Esophagus muscularis mucosa (tissue), 4 donors: Measurements from ENCODE around the gene RASSF1. TPM values are rescaled to one million over a fixed set of nuclear protein-coding genes. Genes with fewer than 3 reads are reported as not detected.

ENCODE experiments used
- DNase-seq: peaks from one replicate; pipeline ENCODE4 v3.0.0-alpha.2; 2017; ENCODE audit errors: extremely low spot score
- H3K27ac ChIP-seq, 4 donors: fragments of 200-600 bp; sonication (generic); replicated peaks in 1 of 4; 1 replicate in 3 of 4; 2 replicates in 1 of 4; pipeline ENCODE4 v1.5.1; 2016 to 2019; ENCODE audit warnings: mild to moderate bottlenecking in 1 of 4
- H3K27me3 ChIP-seq, 4 donors: fragments of 200-600 bp; sonication (generic); one replicate each; pipeline versions ENCODE4 v1.5.1 to v1.6.0; 2016 to 2019
- H3K36me3 ChIP-seq, 4 donors: fragments of 200-600 bp; sonication (generic); one replicate each; pipeline ENCODE4 v1.5.1; 2016 to 2019
- H3K4me1 ChIP-seq, 4 donors: fragments of 200-600 bp; sonication (generic); one replicate each; pipeline ENCODE4 v1.5.1; 2016 to 2019
- H3K4me3 ChIP-seq, 4 donors: fragments of 200-600 bp; sonication (generic); 1 replicate in 2 of 4; 2 replicates in 2 of 4; pipeline ENCODE4 v1.5.1; 2016 to 2019; ENCODE audit warnings: mild to moderate bottlenecking in 4 of 4, moderate library complexity in 1 of 4
- H3K9me3 ChIP-seq, 4 donors: fragments of 200-600 bp; sonication (generic); 1 replicate in 3 of 4; 2 replicates in 1 of 4; pipeline ENCODE4 v1.5.1; 2016 to 2019
- CTCF ChIP-seq, 3 experiments: fragments of 200-600 bp in 2 of 3; fragments of 450-650 bp in 1 of 3; sonication (generic) in 2 of 3; IDR thresholded peaks; one replicate each; pipeline ENCODE4 v1.5.1; 2017 to 2019; ENCODE audit warnings: antibody characterized with exemption in 3 of 3, mild to moderate bottlenecking in 2 of 3, moderate library complexity in 1 of 3
- EP300 ChIP-seq: sonication (generic); formaldehyde crosslinking; IDR thresholded peaks from one replicate; pipeline ENCODE4 v1.6.1; 2017; ENCODE audit warnings: antibody characterized with exemption
- POLR2A ChIP-seq: fragments of 450-650 bp; IDR thresholded peaks from one replicate; pipeline ENCODE4 v1.6.1; 2017; ENCODE audit warnings: antibody characterized with exemption, moderate library complexity, mild to moderate bottlenecking, low read depth
- POLR2AphosphoS5 ChIP-seq, 2 donors: sonication (generic); formaldehyde crosslinking; IDR thresholded peaks; one replicate each; pipeline ENCODE4 v1.6.1; 2017; ENCODE audit warnings: antibody characterized with exemption in 2 of 2
- WGBS: methylation state at CpG from one replicate; pipeline ENCODE4 v1.1.5; 2018; 5-methylcytosine and 5-hydroxymethylcytosine counted together
- intact Hi-C: fragments of 100-400 bp; cut with DNase I; formaldehyde crosslinking; loops from one replicate; pipeline ENCODE4 v1.15.1; 2023
- total RNA-seq, 4 donors: library from RNA; depleted of rRNA; stranded (reverse); fragments of >200 nt; gene quantifications; one replicate each; pipeline versions ENCODE4 v1.1.0 to v1.2.1, GENCODE V29; 2016

RASSF1 gene
- total RNA-seq, 4 donors from 2014 or later, result 28.7 to 44.2 (median 33.2) TPM

DNA sequence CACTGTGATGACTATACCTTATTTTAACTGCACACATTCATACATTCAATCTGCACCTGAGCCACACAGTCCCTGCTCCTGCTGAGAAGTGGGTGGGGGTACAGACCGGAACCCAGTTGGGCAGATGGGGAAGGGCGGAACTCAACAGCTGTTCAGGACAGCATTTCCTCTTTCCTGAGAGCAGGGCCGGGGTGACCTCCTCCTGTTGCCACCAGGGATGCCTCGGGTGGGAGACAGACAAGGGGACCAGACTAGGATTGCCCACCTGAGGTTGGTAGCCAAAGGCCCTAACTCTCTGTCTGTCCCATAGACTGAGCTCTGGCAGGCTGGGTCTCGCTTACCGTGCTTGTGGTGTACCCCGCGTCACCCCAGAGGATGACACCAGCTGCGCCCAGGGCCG lies 22.0 kb downstream of the RASSF1 start:
- TF ChIP-seq POLR2A (no peak), CTCF (IDR thresholded peaks at IDR 0.05) (no peak), POLR2AphosphoS5 (IDR thresholded peaks at IDR 0.05) (no peak), EP300 (no peak)
- peak overlapping the region in 3 of 4 donors; percentile 16 to 48 (median 22) for H3K27ac ChIP-seq
- 39% methylated on average over 6 of the region's 10 CpGs for WGBS
- intact Hi-C loops, result no loop called here
- peaks cover 44 to 77% (median 63%) of the 10 kb centered on the region in 4 donors for H3K4me1 ChIP-seq
- peaks cover 0 to 65% (median 51%) of the 10 kb centered on the region in 4 donors for H3K36me3 ChIP-seq
- H3K9me3 ChIP-seq, result no peaks in the 10 kb centered on the region
- H3K4me3 ChIP-seq, result peak overlapping the region; percentile 72 to 88 (median 84)
- no peak for DNase-seq
- no peaks in the 10 kb centered on the region for H3K27me3 ChIP-seq

- no peak for DNase-seq
- WGBS, result 82% methylated on average over 6 of the region's 11 CpGs
- TF ChIP-seq POLR2AphosphoS5 (IDR thresholded peaks at IDR 0.05) (no peak), EP300 (no peak), POLR2A (no peak), CTCF (IDR thresholded peaks at IDR 0.05) (no peak)
- Histone ChIP-seq H3K9me3 (no peaks in the 10 kb centered on the region), H3K27ac (peak overlapping the region in 3 of 4 donors; percentile 11 to 61 (median 28)), H3K36me3 (peaks cover 0 to 65% (median 51%) of the 10 kb centered on the region in 4 donors), H3K4me3 (peak overlapping the region; percentile 72 to 88 (median 84)), H3K4me1 (peaks cover 44 to 73% (median 61%) of the 10 kb centered on the region in 4 donors), H3K27me3 (no peaks in the 10 kb centered on the region)
- intact Hi-C loops, result no loop called here
These were observed 22.5 kb downstream of the RASSF1 start for GRCh38 chr3:50318163-50318562.

DNA sequence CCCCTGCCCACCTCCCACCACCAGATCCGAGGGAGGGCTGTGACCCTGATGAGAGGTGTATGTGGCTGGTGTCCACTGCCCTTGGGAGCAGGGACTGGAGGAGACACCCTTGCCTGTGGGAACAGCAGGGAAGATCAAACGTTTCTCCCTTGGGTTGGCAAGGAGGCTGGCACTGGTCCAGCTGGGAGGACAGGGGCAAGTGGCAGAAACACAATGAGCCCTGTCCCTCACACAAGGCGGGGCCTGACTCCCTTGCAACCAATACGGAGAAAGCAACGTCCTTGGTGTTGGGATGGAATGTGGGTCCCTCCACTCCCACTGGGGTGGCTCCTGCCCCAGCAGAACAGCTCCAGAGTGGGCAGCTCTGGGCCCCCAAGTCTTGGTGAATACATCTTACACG lies 23.3 kb downstream of the RASSF1 start:
- 59% methylated on average over 5 of the region's 6 CpGs for WGBS

DNA sequence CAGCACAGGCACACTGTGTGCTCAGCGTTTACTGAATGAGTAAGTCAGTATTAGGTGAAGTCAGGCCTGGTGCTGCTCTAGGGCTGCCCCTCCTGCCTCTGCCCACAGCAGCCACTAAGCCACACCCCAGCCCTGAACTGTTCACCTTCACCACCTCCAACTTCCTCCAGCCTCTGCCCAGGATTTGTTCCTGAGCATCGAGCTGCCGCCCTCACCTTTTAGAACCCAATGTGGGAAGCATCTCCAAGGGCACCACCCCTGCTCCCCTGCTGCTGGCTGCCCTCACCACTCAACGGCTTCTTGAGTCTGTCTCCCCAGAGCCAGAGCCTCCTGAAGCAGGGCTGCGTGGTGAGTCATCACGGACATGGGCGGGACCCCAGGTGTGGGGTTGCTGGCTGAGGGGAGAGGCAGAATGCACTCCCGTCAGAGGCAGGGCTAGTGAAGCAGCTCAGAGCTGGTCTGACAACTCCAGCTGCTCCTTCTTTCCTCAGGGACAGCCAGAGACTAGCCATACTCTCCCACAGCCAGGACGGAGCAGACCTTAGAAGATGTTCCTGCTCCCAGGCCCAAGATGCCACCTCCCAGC lies 23.9 kb downstream of the RASSF1 start:
- 72% methylated on average over 7 of the region's 9 CpGs for WGBS
- H3K27me3 ChIP-seq, result no peaks in the 10 kb centered on the region
- no peaks in the 10 kb centered on the region for H3K9me3 ChIP-seq
- H3K4me3 ChIP-seq, result no peak overlapping the region
- H3K36me3 ChIP-seq, result peaks cover 0 to 65% (median 53%) of the 10 kb centered on the region in 4 donors
- peaks cover 42 to 59% (median 49%) of the 10 kb centered on the region in 4 donors for H3K4me1 ChIP-seq
- TF ChIP-seq EP300 (no peak), POLR2AphosphoS5 (IDR thresholded peaks at IDR 0.05) (no peak), POLR2A (no peak), CTCF (IDR thresholded peaks at IDR 0.05) (no peak)
- peak overlapping the region in 3 of 4 donors; percentile 21 to 61 (median 50) for H3K27ac ChIP-seq
- intact Hi-C loops, result no loop called here
- DNase-seq, result no peak

More for the DNA sequence above, 23.3 kb downstream of the RASSF1 start:
- no peak for TF ChIP-seq POLR2AphosphoS5 (IDR thresholded peaks at IDR 0.05)
- no peak for TF ChIP-seq CTCF (IDR thresholded peaks at IDR 0.05)
- no peak for TF ChIP-seq EP300
- TF ChIP-seq POLR2A, result no peak
- H3K27me3 ChIP-seq, result no peaks in the 10 kb centered on the region
- H3K9me3 ChIP-seq, result no peaks in the 10 kb centered on the region
- H3K4me1 ChIP-seq, result peaks cover 44 to 64% (median 54%) of the 10 kb centered on the region in 4 donors
- DNase-seq, result no peak
- intact Hi-C loops, result no loop called here
- H3K27ac ChIP-seq, result peak overlapping the region; percentile 21 to 61 (median 39)
- H3K36me3 ChIP-seq, result peaks cover 0 to 65% (median 51%) of the 10 kb centered on the region in 4 donors
- peak overlapping the region in 1 of 4 donors; percentile 6 for H3K4me3 ChIP-seq
